Sigmoid colon (tissue), 7 donors: ENCODE measurements around the gene FGF11. TPM values are rescaled to one million over a fixed set of nuclear protein-coding genes. Genes with fewer than 3 reads are reported as not detected.
A peak's percentile ranks its signal among the peaks of the same experiment; 100 is the strongest.
"Not testable (repeated sequence)": the region's sequence is repeated elsewhere in the genome, so short reads cannot be mapped to it uniquely, and the experiment has no call there.

Source experiments
- DNase-seq: peaks from one replicate; pipeline ENCODE4 v3.0.0-alpha.2; 2019
- H3K27ac ChIP-seq, 4 donors: fragments of 200-600 bp; sonication (generic); one replicate each; pipeline ENCODE4 v1.5.1; 2016 to 2019; ENCODE audit warnings: mild to moderate bottlenecking in 1 of 4
- H3K27me3 ChIP-seq, 3 donors: fragments of 200-600 bp; sonication (generic); one replicate each; pipeline ENCODE4 v1.5.1; 2019; ENCODE audit warnings: mild to moderate bottlenecking in 1 of 3
- H3K36me3 ChIP-seq, 4 donors: fragments of 200-600 bp; sonication (generic); one replicate each; pipeline ENCODE4 v1.5.1; 2016 to 2019
- H3K4me1 ChIP-seq, 4 donors: fragments of 200-600 bp; sonication (generic); one replicate each; pipeline ENCODE4 v1.5.1; 2017 to 2019
- H3K4me3 ChIP-seq, 4 donors: fragments of 200-600 bp; sonication (generic); one replicate each; pipeline ENCODE4 v1.5.1; 2017 to 2019; ENCODE audit warnings: mild to moderate bottlenecking in 2 of 4, moderate library complexity in 1 of 4
- H3K9me3 ChIP-seq, 4 donors: fragments of 200-600 bp in 3 of 4; sonication (generic) in 3 of 4; one replicate each; pipeline versions ENCODE4 v1.5.1 to v1.6.1; 2013 to 2019
- CTCF ChIP-seq, 4 experiments: fragments of 450-650 bp in 3 of 4; fragments of 200-600 bp in 1 of 4; IDR thresholded peaks; one replicate each; pipeline ENCODE4 v1.5.1; 2016 to 2019; ENCODE audit warnings: antibody characterized with exemption in 4 of 4, mild to moderate bottlenecking in 3 of 4, moderate library complexity in 2 of 4
- EP300 ChIP-seq, 4 donors: sonication (generic); formaldehyde crosslinking; IDR thresholded peaks; one replicate each; pipeline ENCODE4 v1.6.1; 2017; ENCODE audit warnings: antibody characterized with exemption in 4 of 4
- POLR2A ChIP-seq, 2 donors: fragments of 450-650 bp; IDR thresholded peaks; one replicate each; pipeline ENCODE4 v1.6.1; 2016; ENCODE audit warnings: antibody characterized with exemption in 2 of 2, mild to moderate bottlenecking in 2 of 2, moderate library complexity in 2 of 2
- POLR2AphosphoS5 ChIP-seq, 4 donors: sonication (generic); formaldehyde crosslinking; IDR thresholded peaks; one replicate each; pipeline ENCODE4 v1.6.1; 2017; ENCODE audit warnings: antibody characterized with exemption in 4 of 4
- WGBS, 2 donors: extraction: QIAGEN DNeasy Blood & Tissue Kit; methylation state at CpG; one replicate each; pipeline ENCODE4 v1.1.7; 2013; 5-methylcytosine and 5-hydroxymethylcytosine counted together
- intact Hi-C: fragments of 100-400 bp; cut with DNase I; formaldehyde crosslinking; loops from one replicate; pipeline ENCODE4 v1.15.1; 2023
- polyA plus RNA-seq, 3 donors: library from polyadenylated mRNA; stranded (reverse); fragments of 200-250 nt; gene quantifications; one replicate each; pipeline ENCODE4 v1.2.3, GENCODE V29; 2013
- total RNA-seq, 4 donors: library from RNA; depleted of rRNA; stranded (reverse); fragments of >200 nt; gene quantifications; one replicate each; pipeline ENCODE4 v1.1.0, GENCODE V29; 2016
- donor health status: healthy with polysubstance abuse.
- donor health status: Bipolar disorder and iron deficiency.
- donor health status: healthy.

FGF11 gene
- total and polyA plus RNA-seq, 7 donors = 0.36 to 2.8 (median 0.69) TPM; not detected in 4

- intact Hi-C loops = no loop called here
- H3K36me3 ChIP-seq = peaks cover 0 to 6% (median under 1%) of the 10 kb centered on the region in 4 donors
- 71 to 91% methylated on average over 2 of the region's 2 CpGs for WGBS, 2 donors
- no peak overlapping the region for H3K27ac ChIP-seq
- peaks cover 0 to 84% (median 51%) of the 10 kb centered on the region in 4 donors for H3K4me1 ChIP-seq
- no peaks in the 10 kb centered on the region for H3K27me3 ChIP-seq
- TF ChIP-seq CTCF (IDR thresholded peaks at IDR 0.05) = no peak
- no peak for TF ChIP-seq POLR2AphosphoS5 (IDR thresholded peaks at IDR 0.05)
- no peaks in the 10 kb centered on the region for H3K9me3 ChIP-seq
- no peak overlapping the region for H3K4me3 ChIP-seq
- no peak for DNase-seq
Observed at GRCh38 chr17:7471729-7472128, 32.4 kb downstream of the FGF11 start.

GRCh38 chr17:7474767-7475166 lies 35.5 kb downstream of the FGF11 start:
- H3K27ac ChIP-seq = peak overlapping the region; percentile 94 to 100 (median 100)
- peaks cover 0 to 73% (median 53%) of the 10 kb centered on the region in 4 donors for H3K4me1 ChIP-seq
- H3K4me3 ChIP-seq, intact Hi-C loops, H3K36me3 ChIP-seq, H3K27me3 ChIP-seq, H3K9me3 ChIP-seq, DNase-seq: not testable (repeated sequence)
- WGBS, 2 donors = 89 to 92% methylated on average over 8 of the region's 8 CpGs

GRCh38 chr17:7475764-7476422 lies 36.6 kb downstream of the FGF11 start:
- 75 to 81% methylated on average over 15 of the region's 15 CpGs for WGBS, 2 donors
- Histone ChIP-seq H3K27ac (peak overlapping the region; percentile 94 to 100 (median 100)), H3K36me3 (no peaks in the 10 kb centered on the region), H3K4me3 (no peak overlapping the region), H3K27me3 (no peaks in the 10 kb centered on the region), H3K4me1 (peaks cover 0 to 73% (median 56%) of the 10 kb centered on the region in 4 donors), H3K9me3 (no peaks in the 10 kb centered on the region)
- intact Hi-C loops = loop anchor here (2.0 kb wide), 3 partner anchors 19 to 71 kb away; partner anchors contain the start of gene TMEM256
- no peak for TF ChIP-seq POLR2A (IDR thresholded peaks at IDR 0.05)
- peak in 1 of 4 donors; percentile 50 for TF ChIP-seq EP300 (IDR thresholded peaks at IDR 0.05)
- peak; percentile 61 to 84 (median 72) for TF ChIP-seq POLR2AphosphoS5 (IDR thresholded peaks at IDR 0.05)
- DNase-seq = peak; percentile 92

- no peaks in the 10 kb centered on the region for H3K27me3 ChIP-seq
- H3K27ac ChIP-seq = peak overlapping the region; percentile 94 to 100 (median 100)
- peaks cover 0 to 73% (median 55%) of the 10 kb centered on the region in 4 donors for H3K4me1 ChIP-seq
- intact Hi-C loops = loop anchor here (2.0 kb wide), 3 partner anchors 20 to 72 kb away; partner anchors contain the start of gene TMEM256
- no peak overlapping the region for H3K4me3 ChIP-seq
- H3K9me3 ChIP-seq = no peaks in the 10 kb centered on the region
- H3K36me3 ChIP-seq = no peaks in the 10 kb centered on the region
- no peak for DNase-seq
- 38 to 48% methylated on average over 3 of the region's 3 CpGs for WGBS, 2 donors
- TF ChIP-seq POLR2AphosphoS5 (IDR thresholded peaks at IDR 0.05) = no peak
- no peak for TF ChIP-seq CTCF (IDR thresholded peaks at IDR 0.05)
- no peak for TF ChIP-seq POLR2A (IDR thresholded peaks at IDR 0.05)
- no peak for TF ChIP-seq EP300 (IDR thresholded peaks at IDR 0.05)
Observed at GRCh38 chr17:7476494-7476893, 37.2 kb downstream of the FGF11 start.

GRCh38 chr17:7476951-7477350 lies 37.6 kb downstream of the FGF11 start:
- TF ChIP-seq CTCF (IDR thresholded peaks at IDR 0.05) (no peak), POLR2A (IDR thresholded peaks at IDR 0.05) (no peak), POLR2AphosphoS5 (IDR thresholded peaks at IDR 0.05) (no peak), EP300 (IDR thresholded peaks at IDR 0.05) (no peak)
- intact Hi-C loops = loop anchor here (2.0 kb wide), 3 partner anchors 20 to 72 kb away; partner anchors contain the start of gene TMEM256
- no peaks in the 10 kb centered on the region for H3K9me3 ChIP-seq
- H3K36me3 ChIP-seq = no peaks in the 10 kb centered on the region
- peak overlapping the region; percentile 94 to 100 (median 100) for H3K27ac ChIP-seq
- H3K27me3 ChIP-seq = no peaks in the 10 kb centered on the region
- peak overlapping the region in 3 of 4 donors; percentile 61 to 100 (median 95) for H3K4me3 ChIP-seq
- H3K4me1 ChIP-seq = peaks cover 0 to 73% (median 55%) of the 10 kb centered on the region in 4 donors
- no peak for DNase-seq
- WGBS, 2 donors = 92% methylated on average over 5 of the region's 5 CpGs
